ENCODE measurements around the gene CCT6B. TPM values are rescaled to one million over a fixed set of nuclear protein-coding genes. Genes with fewer than 3 reads are reported as not detected.
A peak's percentile ranks its signal among the peaks of the same experiment; 100 is the strongest.

The CCT6B gene
- total RNA-seq, 5 donors from 2014 or later (not counting 1 experiment from before 2014, with no cell fraction given), result 1.3 to 3.2 (median 2.4) TPM

- H3K27me3 Mint-ChIP-seq, result peaks cover 47 to 57% of the 10 kb centered on the region in 2 donors
- H3K9me3 ChIP-seq, result no peaks in the 10 kb centered on the region
- CTCF ChIA-PET, result no interaction called here
Measured at GRCh38 chr17:34899643-34900291, 61.5 kb downstream of the CCT6B start.

GRCh38 chr17:34895383-34895782 is 65.9 kb downstream of the CCT6B start:
- H3K36me3 ChIP-seq (ENCODE audit: control insufficient read depth in 2 of 2, extremely low read depth in 1 of 2, insufficient read depth in 1 of 2, low read length in 1 of 2), result no peaks in the 10 kb centered on the region
- H3K36me3 Mint-ChIP-seq, result no peaks in the 10 kb centered on the region
- ChIA-PET POLR2A (no interaction called here), CTCF (no interaction called here)
- no peak overlapping the region for H3K4me3 ChIP-seq (ENCODE audit: control insufficient read depth in 1 of 2, extremely low read depth in 1 of 2, low read length in 1 of 2)
- H3K27ac ChIP-seq (ENCODE audit: low read length), result no peak overlapping the region
- H3K4me1 ChIP-seq (ENCODE audit: control insufficient read depth in 1 of 2, extremely low read depth in 1 of 2, insufficient read depth in 2 of 2, low read length in 2 of 2), result peaks cover 0 to 6% of the 10 kb centered on the region in 2 experiments
- no peaks in the 10 kb centered on the region for H3K9me3 ChIP-seq
- no peaks in the 10 kb centered on the region for H3K9me3 Mint-ChIP-seq
- DNase-seq (no peak), ATAC-seq (replicated peaks in 1 of 4) (no peak)
- H3K4me1 Mint-ChIP-seq, result no peaks in the 10 kb centered on the region
- WGBS (ENCODE audit: insufficient coverage), result 25% methylated on average over 1 of the region's 5 CpGs
- H3K27me3 ChIP-seq (replicated peaks in 1 of 2; ENCODE audit: control insufficient read depth in 2 of 2, extremely low read depth in 1 of 2, insufficient read depth in 2 of 2, low read length in 1 of 2), result peaks cover 0 to 56% of the 10 kb centered on the region in 2 experiments
- H3K4me3 Mint-ChIP-seq, result no peak overlapping the region
- H3K27ac Mint-ChIP-seq, result no peak overlapping the region
- peaks cover 50 to 64% of the 10 kb centered on the region in 2 donors for H3K27me3 Mint-ChIP-seq

More at GRCh38 chr17:34899643-34900291, 61.5 kb downstream of the CCT6B start:
- no peaks in the 10 kb centered on the region for H3K4me1 Mint-ChIP-seq
- Histone ChIP-seq H3K36me3 (ENCODE audit: control insufficient read depth in 2 of 2, extremely low read depth in 1 of 2, insufficient read depth in 1 of 2, low read length in 1 of 2) (no peaks in the 10 kb centered on the region), H3K4me1 (ENCODE audit: control insufficient read depth in 1 of 2, extremely low read depth in 1 of 2, insufficient read depth in 2 of 2, low read length in 2 of 2) (no peaks in the 10 kb centered on the region), H3K27me3 (replicated peaks in 1 of 2; ENCODE audit: control insufficient read depth in 2 of 2, extremely low read depth in 1 of 2, insufficient read depth in 2 of 2, low read length in 1 of 2) (peaks cover 2 to 37% of the 10 kb centered on the region in 2 experiments), H3K4me3 (ENCODE audit: control insufficient read depth in 1 of 2, extremely low read depth in 1 of 2, low read length in 1 of 2) (no peak overlapping the region), H3K27ac (ENCODE audit: low read length) (no peak overlapping the region)
- H3K9me3 Mint-ChIP-seq, result no peaks in the 10 kb centered on the region
- no peak overlapping the region for H3K4me3 Mint-ChIP-seq
- POLR2A ChIA-PET, result no interaction called here
- ATAC-seq (replicated peaks in 1 of 4), result no peak
- DNase-seq, result no peak
- no peak overlapping the region for H3K27ac Mint-ChIP-seq
- 69% methylated on average over 4 of the region's 6 CpGs for WGBS (ENCODE audit: insufficient coverage)
- no peaks in the 10 kb centered on the region for H3K36me3 Mint-ChIP-seq

DNA sequence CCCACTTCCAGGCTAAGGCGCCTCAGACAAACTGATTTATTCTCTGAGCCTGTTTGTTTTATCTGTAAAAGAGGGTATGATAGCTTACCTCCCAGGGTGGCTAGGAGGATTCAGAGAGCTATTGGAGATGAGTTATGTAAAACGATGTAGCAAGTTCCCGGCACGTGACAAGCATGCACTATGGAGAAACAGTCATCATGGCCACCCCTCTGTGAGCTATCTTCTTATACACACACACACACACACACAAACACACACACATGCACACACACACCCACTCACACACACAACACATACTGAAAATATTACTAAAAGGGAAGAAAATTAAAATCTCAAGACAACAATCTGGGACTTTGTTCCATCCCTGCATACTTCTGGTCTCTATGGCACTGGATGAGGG is 66.3 kb downstream of the CCT6B start:
- no CpG with 5 or more reads among the region's 4 CpGs for WGBS (ENCODE audit: insufficient coverage)
- CTCF ChIA-PET, result no interaction called here

GRCh38 chr17:34892461-34893249 is 68.6 kb downstream of the CCT6B start:
- no peaks in the 10 kb centered on the region for H3K9me3 ChIP-seq
- H3K4me3 ChIP-seq (ENCODE audit: control insufficient read depth in 1 of 2, extremely low read depth in 1 of 2, low read length in 1 of 2), result no peak overlapping the region
- no peaks in the 10 kb centered on the region for H3K9me3 Mint-ChIP-seq
- no peaks in the 10 kb centered on the region for H3K36me3 ChIP-seq (ENCODE audit: control insufficient read depth in 2 of 2, extremely low read depth in 1 of 2, insufficient read depth in 1 of 2, low read length in 1 of 2)
- ChIA-PET CTCF (interaction anchor here in 1 of 2 donors (1.4 kb wide), 1 partner anchor 333 kb away, joined by 3 read pairs; no protein-coding TSS in a partner anchor), POLR2A (no interaction called here)
- H3K4me3 Mint-ChIP-seq, result no peak overlapping the region
- no peaks in the 10 kb centered on the region for H3K36me3 Mint-ChIP-seq
- H3K27me3 ChIP-seq (replicated peaks in 1 of 2; ENCODE audit: control insufficient read depth in 2 of 2, extremely low read depth in 1 of 2, insufficient read depth in 2 of 2, low read length in 1 of 2), result peaks cover 0 to 60% of the 10 kb centered on the region in 2 experiments
- peaks cover 0 to 6% of the 10 kb centered on the region in 2 experiments for H3K4me1 ChIP-seq (ENCODE audit: control insufficient read depth in 1 of 2, extremely low read depth in 1 of 2, insufficient read depth in 2 of 2, low read length in 2 of 2)
- H3K4me1 Mint-ChIP-seq, result peaks cover 0 to 4% (median 0%) of the 10 kb centered on the region in 3 donors
- WGBS (ENCODE audit: insufficient coverage), result 50% methylated on average over 1 of the region's 9 CpGs
- H3K27me3 Mint-ChIP-seq, result peaks cover 42 to 51% of the 10 kb centered on the region in 2 donors
- H3K27ac ChIP-seq (ENCODE audit: low read length), result no peak overlapping the region
- ATAC-seq (replicated peaks in 1 of 4) (peak in 1 of 4 experiments; percentile 36), DNase-seq (peak in 19 of 35 experiments; percentile 2 to 40 (median 7))
- no peak overlapping the region for H3K27ac Mint-ChIP-seq

More for the DNA sequence above, 66.3 kb downstream of the CCT6B start:
- H3K9me3 Mint-ChIP-seq, result no peaks in the 10 kb centered on the region
- Histone ChIP-seq H3K4me3 (ENCODE audit: control insufficient read depth in 1 of 2, extremely low read depth in 1 of 2, low read length in 1 of 2) (no peak overlapping the region), H3K36me3 (ENCODE audit: control insufficient read depth in 2 of 2, extremely low read depth in 1 of 2, insufficient read depth in 1 of 2, low read length in 1 of 2) (no peaks in the 10 kb centered on the region), H3K9me3 (no peaks in the 10 kb centered on the region), H3K27ac (ENCODE audit: low read length) (no peak overlapping the region), H3K4me1 (ENCODE audit: control insufficient read depth in 1 of 2, extremely low read depth in 1 of 2, insufficient read depth in 2 of 2, low read length in 2 of 2) (peaks cover 0 to 6% of the 10 kb centered on the region in 2 experiments), H3K27me3 (replicated peaks in 1 of 2; ENCODE audit: control insufficient read depth in 2 of 2, extremely low read depth in 1 of 2, insufficient read depth in 2 of 2, low read length in 1 of 2) (peaks cover 0 to 56% of the 10 kb centered on the region in 2 experiments)
- no peaks in the 10 kb centered on the region for H3K36me3 Mint-ChIP-seq
- ATAC-seq (replicated peaks in 1 of 4), result no peak
- no peaks in the 10 kb centered on the region for H3K4me1 Mint-ChIP-seq
- DNase-seq, result no peak
- no peak overlapping the region for H3K27ac Mint-ChIP-seq
- H3K4me3 Mint-ChIP-seq, result no peak overlapping the region
- H3K27me3 Mint-ChIP-seq, result peaks cover 50 to 62% of the 10 kb centered on the region in 2 donors
- POLR2A ChIA-PET, result no interaction called here

GRCh38 chr17:34886831-34887230 is 74.4 kb downstream of the CCT6B start:
- WGBS (ENCODE audit: insufficient coverage), result 9% methylated on average over 7 of the region's 7 CpGs
- Histone ChIP-seq H3K4me3 (ENCODE audit: control insufficient read depth in 1 of 2, extremely low read depth in 1 of 2, low read length in 1 of 2) (no peak overlapping the region), H3K27ac (ENCODE audit: low read length) (no peak overlapping the region), H3K27me3 (replicated peaks in 1 of 2; ENCODE audit: control insufficient read depth in 2 of 2, extremely low read depth in 1 of 2, insufficient read depth in 2 of 2, low read length in 1 of 2) (peaks cover 0 to 48% of the 10 kb centered on the region in 2 experiments), H3K36me3 (ENCODE audit: control insufficient read depth in 2 of 2, extremely low read depth in 1 of 2, insufficient read depth in 1 of 2, low read length in 1 of 2) (no peaks in the 10 kb centered on the region), H3K9me3 (no peaks in the 10 kb centered on the region), H3K4me1 (ENCODE audit: control insufficient read depth in 1 of 2, extremely low read depth in 1 of 2, insufficient read depth in 2 of 2, low read length in 2 of 2) (peaks cover 0 to 3% of the 10 kb centered on the region in 2 experiments)
- Mint-ChIP-seq H3K27me3 (peaks cover 22 to 33% of the 10 kb centered on the region in 2 donors), H3K36me3 (no peaks in the 10 kb centered on the region), H3K27ac (no peak overlapping the region), H3K9me3 (no peaks in the 10 kb centered on the region), H3K4me3 (no peak overlapping the region), H3K4me1 (peaks cover 5 to 15% (median 8%) of the 10 kb centered on the region in 3 donors)
- ATAC-seq (replicated peaks in 1 of 4) (peak in 1 of 4 experiments; percentile 18), DNase-seq (no peak)
- POLR2A ChIA-PET, result interaction anchor here in 1 of 2 donors (0.7 kb wide), 1 partner anchor 59 kb away, joined by 3 read pairs; no protein-coding TSS in a partner anchor
- CTCF ChIA-PET, result no interaction called here

GRCh38 chr17:34885076-34885475 is 76.2 kb downstream of the CCT6B start:
- ChIA-PET POLR2A (no interaction called here), CTCF (no interaction called here)
- Mint-ChIP-seq H3K4me3 (no peak overlapping the region), H3K9me3 (peaks cover 0 to 7% (median 3%) of the 10 kb centered on the region in 3 donors), H3K27me3 (peaks cover 22 to 33% of the 10 kb centered on the region in 2 donors), H3K4me1 (peaks cover 5 to 15% (median 8%) of the 10 kb centered on the region in 3 donors), H3K27ac (no peak overlapping the region), H3K36me3 (no peaks in the 10 kb centered on the region)
- no peak for DNase-seq
- Histone ChIP-seq H3K27ac (ENCODE audit: low read length) (no peak overlapping the region), H3K36me3 (ENCODE audit: control insufficient read depth in 2 of 2, extremely low read depth in 1 of 2, insufficient read depth in 1 of 2, low read length in 1 of 2) (no peaks in the 10 kb centered on the region), H3K27me3 (replicated peaks in 1 of 2; ENCODE audit: control insufficient read depth in 2 of 2, extremely low read depth in 1 of 2, insufficient read depth in 2 of 2, low read length in 1 of 2) (peaks cover 0 to 45% of the 10 kb centered on the region in 2 experiments), H3K4me1 (ENCODE audit: control insufficient read depth in 1 of 2, extremely low read depth in 1 of 2, insufficient read depth in 2 of 2, low read length in 2 of 2) (peaks cover 0 to 3% of the 10 kb centered on the region in 2 experiments), H3K4me3 (ENCODE audit: control insufficient read depth in 1 of 2, extremely low read depth in 1 of 2, low read length in 1 of 2) (no peak overlapping the region), H3K9me3 (no peaks in the 10 kb centered on the region)
- WGBS (ENCODE audit: insufficient coverage), result no CpG with 5 or more reads among the region's 2 CpGs
- ATAC-seq (replicated peaks in 1 of 4), result no peak
